Nucleus accumbens (tissue), 56 donors: Measurements from ENCODE around the gene RUNX1.

Experiments used
- DNase-seq, 56 donors: peaks; one replicate each; lab custom pipeline; 2025; lab: John Stamatoyannopoulos, UW

RUNX1 gene

DNA sequence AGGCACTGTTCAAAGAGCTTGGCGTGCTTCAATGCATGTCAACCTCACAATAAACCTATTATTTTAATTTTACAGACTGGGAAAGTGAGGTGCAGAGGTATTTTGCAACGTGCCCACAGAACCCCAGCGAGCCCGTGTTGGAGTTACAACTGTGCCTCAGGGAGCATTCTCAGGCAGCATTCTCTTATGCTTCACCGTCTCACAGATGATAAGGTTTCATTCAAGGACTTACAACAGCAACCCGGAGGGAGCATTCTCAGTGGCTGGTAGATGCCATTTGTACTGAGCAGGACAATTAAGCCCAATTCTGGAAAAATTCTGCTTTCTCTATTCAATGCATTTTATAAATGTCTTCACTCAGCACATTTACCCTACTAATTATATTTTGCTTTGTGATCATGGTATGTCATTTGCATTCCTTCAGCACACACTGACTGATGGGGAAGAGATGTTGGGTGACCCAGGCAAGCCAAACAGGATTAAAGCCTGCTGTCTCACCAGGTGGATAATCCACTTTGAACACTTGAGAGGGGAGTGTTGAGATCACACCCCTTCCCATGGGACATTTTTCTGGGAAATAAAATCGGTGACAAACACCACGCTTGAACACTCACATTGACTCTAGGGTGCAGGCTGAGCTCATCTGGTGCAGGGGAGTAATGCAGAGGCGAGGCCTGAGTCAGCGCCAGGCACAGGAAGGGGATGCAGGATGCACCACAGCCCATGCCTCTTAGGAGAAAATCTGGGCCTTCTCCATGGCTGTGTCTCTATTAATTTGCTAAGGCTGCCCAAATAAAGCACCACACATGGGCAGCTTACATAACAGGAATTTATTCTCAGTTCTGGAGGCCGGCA lies 266.4 kb downstream of the RUNX1 start:
- peak in 10 of 56 donors; percentile 2 to 30 (median 10) for DNase-seq

DNA sequence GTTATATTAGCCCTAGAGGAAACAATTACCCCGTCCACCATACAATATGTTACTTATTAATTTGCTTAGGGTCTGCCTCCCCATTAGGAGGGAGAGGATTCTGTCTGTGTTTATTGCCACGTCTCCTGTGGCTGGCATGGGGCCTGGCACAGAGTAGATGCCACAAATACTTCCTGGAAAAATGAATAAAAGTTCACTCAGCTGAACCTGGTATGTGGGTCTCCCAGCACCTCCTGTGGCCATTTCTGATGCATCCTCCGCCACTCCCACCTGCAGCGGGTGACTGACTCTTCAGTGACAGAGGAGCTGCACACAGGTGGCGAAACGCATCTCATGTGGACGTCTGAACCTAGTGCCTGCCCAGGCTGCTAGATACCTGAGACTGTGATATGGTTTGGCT lies 267.6 kb downstream of the RUNX1 start:
- DNase-seq, result no peak

DNA sequence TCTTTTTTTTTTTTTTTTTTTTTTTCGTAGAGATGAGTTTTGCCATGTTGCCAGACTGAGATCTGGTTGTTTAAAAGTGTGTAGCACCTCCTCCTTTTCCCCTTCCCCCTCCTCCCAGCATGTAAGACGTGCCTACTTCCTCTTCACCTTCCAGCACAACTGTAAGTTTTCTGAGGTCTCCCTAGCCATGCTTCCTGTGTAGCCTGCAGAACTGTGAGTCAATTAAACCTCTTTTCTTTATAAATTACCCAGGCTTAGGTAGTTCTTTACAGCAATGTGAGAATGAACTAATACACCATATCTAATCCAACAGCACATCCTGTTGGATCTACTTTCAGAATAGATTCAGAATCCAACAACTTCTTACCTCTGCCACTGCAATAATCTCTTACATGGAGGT lies 269.2 kb downstream of the RUNX1 start:
- DNase-seq, result no peak

DNA sequence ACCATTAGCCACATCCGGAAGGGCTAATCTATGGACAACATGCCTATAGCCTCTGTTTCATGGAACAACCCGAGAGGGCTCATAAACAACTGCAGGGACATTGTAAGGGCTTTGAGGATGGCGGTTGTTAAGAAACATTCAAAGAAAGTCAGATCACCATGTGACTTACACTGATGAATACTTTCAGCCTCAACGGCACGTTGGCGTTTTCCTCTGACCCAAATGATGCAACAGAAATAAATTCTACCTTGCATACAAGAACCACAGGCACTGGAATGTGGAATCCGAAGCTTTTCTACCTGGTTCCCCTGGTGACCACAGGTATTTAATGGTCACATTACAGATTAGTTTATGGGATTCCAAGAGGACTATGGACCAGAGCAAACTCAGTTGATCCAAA lies 273.3 kb downstream of the RUNX1 start:
- DNase-seq, result no peak

DNA sequence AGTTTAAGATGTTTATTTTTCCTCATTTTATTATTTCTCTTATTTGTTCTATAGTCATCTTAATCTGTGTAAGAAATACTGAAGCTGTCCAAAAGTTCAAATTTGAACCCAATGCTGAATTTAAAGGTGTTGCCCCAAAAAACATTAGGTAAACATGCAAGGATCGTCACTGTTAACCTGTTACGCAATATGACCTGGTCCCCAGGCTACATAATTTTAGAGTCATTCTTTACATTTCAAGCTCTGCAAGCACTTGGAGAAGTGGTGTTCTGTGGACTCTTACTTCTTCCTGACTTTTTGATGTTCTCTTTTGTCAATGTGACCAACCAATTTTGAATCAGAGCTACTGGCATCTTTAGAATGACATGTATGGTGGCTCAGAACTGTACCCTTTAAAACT lies 274.4 kb downstream of the RUNX1 start:
- no peak for DNase-seq

DNA sequence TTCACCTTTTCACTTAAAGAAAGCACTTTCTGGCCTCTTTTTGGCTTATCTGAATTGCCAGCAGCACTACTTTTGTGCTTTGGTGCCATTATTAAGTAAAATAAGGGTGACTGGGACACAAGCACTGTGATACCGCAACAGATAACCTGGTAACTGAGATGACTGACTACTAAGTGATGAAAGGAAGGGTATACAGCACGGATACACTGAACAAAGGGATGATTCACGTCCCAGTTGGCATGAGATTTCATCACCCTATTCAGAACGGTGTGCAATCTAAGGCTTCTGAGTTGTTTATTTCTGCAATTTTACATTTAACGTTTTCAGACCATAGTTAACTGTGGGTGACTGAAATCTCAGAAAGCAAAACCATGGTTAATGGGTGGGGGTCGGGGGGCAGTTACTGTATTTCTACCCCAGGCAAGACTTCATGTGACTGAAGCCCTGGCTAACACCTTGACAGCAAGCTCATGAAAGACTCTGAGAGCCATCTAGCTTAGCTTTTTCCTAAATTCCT lies 277.5 kb downstream of the RUNX1 start:
- no peak for DNase-seq

DNA sequence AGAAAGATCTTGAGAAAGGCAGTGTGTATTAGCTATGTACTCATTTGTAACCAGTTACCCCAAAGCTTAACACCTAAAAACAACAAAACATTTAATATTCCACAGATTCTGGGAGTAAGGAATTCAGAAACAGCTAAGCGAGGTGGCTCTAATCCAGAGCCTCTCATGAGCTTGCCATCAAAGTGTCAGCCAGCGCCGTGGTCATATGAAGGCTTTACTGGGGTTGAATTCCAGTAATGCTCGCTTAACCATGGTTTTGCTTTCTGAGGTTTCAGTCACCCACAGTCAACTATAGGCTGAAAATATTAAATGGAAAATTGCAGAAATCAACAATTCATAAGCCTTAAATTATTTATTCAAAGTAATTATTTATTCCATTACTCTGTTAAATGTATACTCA lies 278.5 kb downstream of the RUNX1 start:
- no peak for DNase-seq

DNA sequence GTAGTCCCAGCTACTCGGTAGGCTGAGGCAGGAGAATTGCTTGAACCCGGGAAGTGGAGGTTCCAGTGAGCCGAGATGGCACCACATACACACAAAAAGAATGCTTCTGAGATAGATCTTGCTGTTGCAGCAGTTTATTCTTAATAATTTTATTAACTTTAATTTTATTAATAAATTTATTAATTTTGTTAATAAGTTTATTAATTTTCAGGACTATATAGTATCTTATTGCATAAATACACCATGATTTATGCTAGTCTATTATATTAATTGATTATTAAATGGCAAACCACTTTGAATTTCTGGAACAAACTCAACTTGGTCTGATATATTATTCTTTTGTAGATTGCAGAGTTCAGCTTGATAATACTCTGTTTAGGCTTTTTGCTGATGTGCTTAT lies 280.8 kb downstream of the RUNX1 start:
- no peak for DNase-seq

DNA sequence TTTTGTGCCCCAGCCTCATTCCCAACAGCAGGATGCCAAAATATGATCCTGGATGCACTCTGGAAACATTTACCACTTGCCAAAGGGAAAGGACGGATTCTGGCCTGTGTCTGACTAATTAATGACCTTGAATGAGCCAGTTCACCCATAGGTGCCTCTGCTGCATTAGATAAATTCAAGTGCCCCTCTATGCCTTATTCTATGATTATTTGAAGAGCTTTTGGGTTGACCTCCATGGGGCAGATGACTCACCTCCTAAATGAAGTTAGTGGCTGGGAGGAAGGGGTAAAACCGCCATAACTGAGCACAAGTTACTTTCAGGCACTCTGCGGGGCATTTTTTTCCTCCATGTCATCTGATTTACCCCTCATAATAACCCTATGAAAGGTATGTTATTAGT lies 282.2 kb downstream of the RUNX1 start:
- DNase-seq, result no peak

DNA sequence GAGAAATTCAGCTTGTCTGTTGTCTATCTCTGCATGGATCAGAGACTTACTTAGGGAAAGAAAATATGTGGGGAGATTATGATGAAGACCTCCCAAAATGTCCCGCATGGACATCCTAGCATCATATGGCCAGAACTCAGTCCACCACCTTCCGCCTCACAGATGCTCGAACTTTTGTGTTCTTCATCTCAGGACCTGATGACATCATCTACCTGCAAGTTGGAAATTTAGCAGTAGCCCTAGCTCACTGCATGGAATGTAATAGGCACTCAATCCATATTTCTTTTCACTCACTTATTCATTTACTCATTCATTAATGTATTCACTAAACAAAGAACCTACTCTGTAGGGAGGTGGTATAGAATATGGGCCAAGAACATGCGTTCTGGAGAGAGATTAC lies 283.5 kb downstream of the RUNX1 start:
- no peak for DNase-seq

DNA sequence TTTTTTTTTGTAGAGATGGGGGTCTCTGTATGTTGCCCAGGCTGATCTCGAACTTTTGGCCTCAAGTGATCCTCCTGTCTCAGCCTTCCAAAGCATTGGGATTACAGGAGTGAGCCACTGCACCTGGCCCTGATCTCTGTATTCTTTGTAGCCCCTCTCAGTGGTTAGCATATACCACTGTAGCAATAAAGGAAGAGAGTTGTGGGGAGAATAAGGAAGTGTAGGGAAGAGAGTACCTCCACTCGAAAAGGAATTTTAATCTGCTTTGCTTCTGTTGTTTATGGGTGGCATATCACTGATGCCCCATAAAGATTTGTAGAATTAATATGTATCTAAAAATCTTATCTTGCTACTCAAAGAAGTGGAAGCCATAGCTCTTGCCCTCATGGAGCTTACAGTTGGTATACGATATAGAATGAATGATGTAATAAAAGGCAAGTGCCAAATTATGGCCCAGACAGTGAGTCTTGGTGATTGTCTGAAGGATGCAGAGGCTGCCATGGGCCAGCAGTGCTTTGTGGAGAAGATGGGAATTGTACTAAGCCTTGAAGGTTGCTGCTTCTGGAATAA lies 284.3 kb downstream of the RUNX1 start:
- DNase-seq, result no peak

DNA sequence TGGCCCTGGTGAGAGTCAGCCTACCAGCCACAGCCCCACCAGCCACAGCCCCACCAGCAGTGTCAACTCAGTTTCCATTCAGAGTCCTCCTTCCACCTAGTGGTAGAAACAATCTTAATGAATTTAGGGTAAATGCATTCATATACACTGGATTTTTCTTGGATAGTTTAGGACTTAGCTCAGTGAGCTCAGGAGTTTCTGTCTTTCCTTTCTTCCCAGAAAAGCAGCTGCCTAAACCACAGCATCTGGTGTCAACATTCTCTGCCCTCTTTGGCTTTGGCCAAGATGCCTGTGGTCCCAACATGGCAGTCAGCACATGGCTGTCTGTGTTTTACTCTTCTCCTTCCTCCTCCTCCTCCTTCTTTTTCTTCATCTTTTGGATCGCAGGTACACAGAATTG lies 286.3 kb downstream of the RUNX1 start:
- DNase-seq, result no peak

DNA sequence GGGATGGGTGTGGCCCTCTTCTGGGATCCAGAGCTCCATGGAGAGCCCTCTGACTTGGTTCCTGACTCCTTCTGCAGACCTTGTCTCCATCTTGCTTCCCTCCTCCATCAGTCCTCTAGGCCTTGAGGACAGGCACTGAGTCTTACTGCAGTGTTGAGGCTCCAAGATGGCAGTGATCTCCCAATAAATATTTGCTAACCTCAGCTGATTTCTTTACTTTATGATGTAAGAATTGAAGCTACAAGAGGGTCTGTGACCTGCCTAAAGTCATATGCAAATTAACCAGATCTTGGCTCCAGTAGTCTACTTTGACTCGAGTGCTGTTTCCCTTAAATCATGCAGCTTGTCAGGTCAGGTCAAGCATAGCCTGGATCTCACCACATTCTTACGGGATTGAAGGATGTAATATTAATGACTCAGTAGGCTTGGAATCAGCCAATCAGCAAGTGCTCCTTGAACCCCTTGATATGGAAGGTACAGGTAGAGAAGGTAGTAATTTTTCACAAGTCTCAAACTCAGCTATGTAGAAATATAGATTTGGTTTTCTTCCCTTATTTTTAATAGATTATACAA lies 287.3 kb downstream of the RUNX1 start:
- DNase-seq, result no peak

DNA sequence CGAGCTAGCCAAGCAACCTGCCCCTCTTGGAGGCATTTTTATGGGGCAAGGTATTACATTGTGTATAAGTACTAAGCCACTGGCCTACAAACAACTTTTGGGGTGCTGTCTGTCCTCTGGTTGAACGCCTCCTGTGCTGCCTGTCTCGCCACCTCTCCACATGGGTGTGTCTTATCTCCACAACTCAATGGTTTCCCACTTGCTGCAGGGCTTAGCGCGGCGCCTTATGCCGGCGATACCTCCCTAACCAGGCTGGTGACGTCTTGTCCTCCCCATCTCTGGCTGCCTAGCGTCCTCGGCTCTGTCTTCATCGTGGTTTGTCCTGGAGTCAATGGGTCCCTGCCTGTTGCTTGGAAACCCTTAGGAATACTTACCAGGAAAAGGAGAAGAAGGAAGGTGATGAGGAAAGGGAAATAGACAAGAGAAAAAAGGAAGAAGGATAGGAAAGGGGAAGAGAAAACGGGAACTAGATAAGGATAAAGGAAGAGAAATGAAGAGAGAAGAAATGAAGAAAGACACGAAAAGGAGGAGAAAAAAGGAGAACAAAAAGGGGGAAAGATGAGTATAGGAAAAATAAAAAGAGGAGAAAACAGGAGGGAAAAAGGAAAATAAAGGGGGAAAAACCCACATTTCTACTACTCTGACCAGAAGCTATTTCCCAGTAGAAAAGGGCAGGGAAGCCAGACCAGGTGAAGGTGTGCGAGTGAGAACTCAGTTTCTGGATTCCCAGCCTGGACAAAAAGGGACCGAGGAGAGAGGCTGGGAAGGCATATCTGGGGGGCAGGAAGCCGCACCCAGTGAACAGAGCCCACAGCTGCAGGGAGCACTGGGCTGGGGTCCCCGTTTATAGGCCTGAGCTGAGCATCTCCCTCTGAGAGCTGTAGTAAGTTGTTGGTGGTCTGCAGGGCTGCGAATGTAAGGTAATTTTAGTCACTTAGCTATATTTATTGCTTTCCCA lies 294.1 kb downstream of the RUNX1 start:
- no peak for DNase-seq

DNA sequence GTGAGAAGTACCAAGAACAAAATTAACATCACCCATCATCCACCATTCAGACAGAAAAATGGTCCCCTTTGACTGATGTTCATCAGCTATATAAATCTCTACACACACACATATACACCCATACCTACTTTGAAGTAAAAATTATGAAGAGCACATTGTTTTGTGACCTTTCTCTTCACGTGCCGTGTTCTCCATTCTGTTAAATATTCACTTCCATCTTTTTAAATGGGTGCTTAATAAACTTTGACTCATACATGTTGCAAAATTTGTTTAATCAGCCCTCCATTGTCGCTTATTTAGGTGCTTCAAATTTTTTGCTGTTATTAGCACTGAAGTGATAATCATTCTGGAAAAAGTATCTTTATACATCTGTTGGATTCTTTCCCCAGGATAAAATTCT lies 300.2 kb downstream of the RUNX1 start:
- no peak for DNase-seq

DNA sequence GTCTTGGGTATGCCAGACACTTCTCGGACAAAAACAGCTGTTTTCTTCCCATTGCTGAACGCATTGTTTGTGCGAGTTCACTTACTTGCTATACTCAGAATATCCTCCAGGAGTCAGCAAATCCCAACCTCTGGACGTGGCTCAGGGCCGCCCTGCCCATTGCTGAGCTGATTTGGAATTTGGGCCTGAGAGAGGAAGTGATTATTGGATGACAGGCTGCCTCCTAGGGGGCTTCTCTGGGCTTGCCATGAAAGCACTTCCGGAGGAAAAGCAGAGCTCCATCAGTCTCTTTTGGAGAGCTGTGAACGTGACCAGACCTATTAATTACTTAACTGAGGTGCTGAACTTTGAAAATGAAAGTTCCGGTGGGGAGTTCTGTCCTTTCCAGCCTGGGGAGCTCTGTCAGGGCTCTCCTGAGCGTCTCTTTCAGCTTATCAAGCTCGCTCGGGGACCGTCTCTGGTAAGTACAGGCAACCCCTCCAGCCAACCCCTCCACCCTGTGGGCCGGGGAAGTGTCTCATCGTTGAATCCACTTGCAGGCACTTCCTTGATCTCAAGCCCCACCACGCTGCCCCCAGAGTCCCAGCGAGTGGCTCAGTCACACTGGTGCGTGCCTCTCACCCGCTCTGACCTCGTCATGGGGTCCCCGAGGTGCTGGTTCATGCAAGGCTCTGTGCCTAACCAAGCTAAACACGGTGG lies 303.4 kb downstream of the RUNX1 start:
- DNase-seq, result peak in 40 of 56 donors; percentile 1 to 48 (median 12)

DNA sequence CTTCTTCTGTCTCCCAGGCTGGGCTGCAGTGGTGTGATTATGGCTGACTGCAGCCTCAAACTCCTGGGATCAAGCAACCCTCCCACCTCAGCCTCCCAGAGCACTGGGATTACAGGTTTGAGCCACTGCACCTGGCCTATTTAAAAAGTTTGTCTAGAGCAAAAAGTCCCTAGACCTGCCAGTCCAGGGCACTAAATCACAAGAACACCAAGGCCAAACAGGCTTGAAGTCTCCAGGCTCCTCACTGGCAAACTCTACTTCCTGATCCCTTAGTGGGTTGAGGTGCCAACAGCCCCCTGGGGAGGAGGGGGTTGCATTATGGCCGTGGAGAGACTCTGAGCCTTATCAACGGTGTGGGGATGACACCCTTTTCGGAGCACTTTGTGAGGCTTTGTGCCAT lies 304.3 kb downstream of the RUNX1 start:
- DNase-seq, result no peak

DNA sequence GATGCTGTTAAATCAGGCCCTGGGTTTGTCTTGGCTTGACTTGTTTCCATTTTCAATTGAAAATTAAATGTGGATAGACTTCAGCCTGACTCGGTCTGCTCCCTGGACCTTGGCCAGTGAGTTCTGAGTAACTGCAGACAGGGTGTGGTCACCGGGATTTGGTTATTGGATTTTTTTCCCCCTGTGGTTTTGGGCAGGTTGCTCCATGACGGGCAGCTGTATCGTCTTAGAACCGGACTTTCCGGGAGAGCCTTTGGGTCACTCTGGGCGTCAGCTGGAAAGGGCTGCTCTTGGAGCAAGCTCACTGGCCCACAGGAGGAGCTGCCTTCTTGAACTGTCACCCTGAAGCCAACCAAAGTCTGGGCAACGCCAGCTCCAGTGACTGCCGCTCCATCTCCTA lies 305.3 kb downstream of the RUNX1 start:
- DNase-seq, result no peak

DNA sequence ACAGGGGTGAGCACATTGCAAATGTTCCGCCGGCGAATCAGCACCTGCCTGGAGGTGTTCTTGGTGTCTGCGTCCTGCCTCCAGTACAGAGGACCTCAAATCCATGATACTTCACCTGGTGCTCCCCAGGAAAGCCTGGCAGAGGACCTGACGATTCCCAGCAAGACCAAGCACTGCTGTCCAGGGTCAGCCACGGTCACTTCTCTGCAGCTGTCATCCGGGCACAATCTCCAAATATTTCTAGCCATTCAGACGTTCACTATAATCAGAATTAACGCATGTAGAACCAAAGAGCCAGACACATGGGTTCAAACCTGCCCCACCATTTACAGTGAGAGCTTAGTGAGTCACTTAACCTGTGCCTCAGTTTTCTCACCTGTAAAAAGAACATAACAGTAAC lies 305.8 kb downstream of the RUNX1 start:
- no peak for DNase-seq

DNA sequence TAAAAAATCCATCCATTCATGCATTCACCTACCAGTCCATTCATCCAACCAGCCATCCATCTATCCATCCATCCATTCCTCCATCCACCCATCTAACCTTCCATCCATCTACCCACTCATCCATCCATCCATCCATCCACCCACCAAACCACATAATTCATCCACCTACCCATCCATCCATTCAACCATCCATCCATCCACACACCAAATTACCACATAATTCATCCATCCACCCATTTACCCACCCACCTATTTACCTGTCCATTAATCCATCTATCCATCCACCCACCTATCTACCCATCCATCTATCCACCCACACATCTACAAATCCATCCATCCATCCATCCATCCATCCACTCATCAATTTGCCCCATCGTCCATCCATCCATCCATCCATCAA lies 308.9 kb downstream of the RUNX1 start:
- DNase-seq, result no peak
